Kidney (tissue), 14 donors: ENCODE data around the gene NAA25. TPM values are rescaled to one million over a fixed set of nuclear protein-coding genes. Genes with fewer than 3 reads are reported as not detected.

ENCODE experiments used
- DNase-seq, 5 donors: peaks; one replicate each; pipeline ENCODE4 v3.0.0-alpha.2; 2013 to 2020
- FAIRE-seq: peaks from 2 replicates; lab custom pipeline; 2012; peaks lifted over from hg19 to GRCh38; lab: Jason Lieb, UNC
- H3K27ac ChIP-seq, 2 donors: one replicate each; pipeline ENCODE4 v1.7.0; 2013; ENCODE audit warnings: low read depth in 2 of 2, low read length in 2 of 2, inconsistent platforms in 1 of 2
- H3K27me3 ChIP-seq: one replicate; pipeline ENCODE4 v1.7.1; 2013; ENCODE audit warnings: low read length, inconsistent platforms; ENCODE audit not compliant: control insufficient read depth, insufficient read depth
- H3K36me3 ChIP-seq, 3 donors: one replicate each; pipeline versions ENCODE4 v1.7.0 to v1.7.1; 2013; ENCODE audit warnings: low read length in 3 of 3, control low read depth in 1 of 3, inconsistent platforms in 1 of 3; ENCODE audit not compliant: insufficient read depth in 3 of 3, control insufficient read depth in 2 of 3
- H3K4me1 ChIP-seq, 3 donors: one replicate each; pipeline versions ENCODE4 v1.7.0 to v1.7.1; 2013; ENCODE audit warnings: low read length in 3 of 3, inconsistent platforms in 1 of 3, low read depth in 1 of 3; ENCODE audit not compliant: control insufficient read depth in 2 of 3, insufficient read depth in 2 of 3
- H3K4me3 ChIP-seq, 3 donors: one replicate each; pipeline versions ENCODE4 v1.7.0 to v1.8.1; 2013; ENCODE audit warnings: low read length in 3 of 3, control low read depth in 1 of 3, inconsistent platforms in 1 of 3
- H3K9ac ChIP-seq, 3 donors: one replicate each; pipeline versions ENCODE4 v1.7.0 to v1.7.1; 2013; ENCODE audit warnings: low read length in 3 of 3, control low read depth in 1 of 3, inconsistent platforms in 1 of 3
- H3K9me3 ChIP-seq, 3 donors: one replicate each; pipeline versions ENCODE4 v1.7.0 to v1.7.1; 2013; ENCODE audit warnings: low read length in 3 of 3, control low read depth in 1 of 3, inconsistent platforms in 1 of 3; ENCODE audit not compliant: control insufficient read depth in 2 of 3, insufficient read depth in 1 of 3
- CTCF ChIP-seq: IDR thresholded peaks from 3 replicates; pipeline ENCODE4 v1.5.1; 2012; ENCODE audit warnings: mild to moderate bottlenecking, moderate library complexity, borderline replicate concordance; ENCODE audit not compliant: insufficient read depth; ENCODE audit errors: extremely low read depth
- intact Hi-C: fragments of 100-400 bp; cut with DNase I; formaldehyde crosslinking; loops from one replicate; pipeline ENCODE4 v1.11.1; 2022
- polyA plus RNA-seq: library from polyadenylated mRNA; stranded (reverse); fragments of 350-450 nt; fragmentation: Illumina TruSeq; extraction: RNeasy Lipid Tissue Mini Kit (QIAGEN cat#74804); gene quantifications from one replicate; pipeline ENCODE4 v1.2.3, GENCODE V29; 2014; ENCODE audit warnings: low read depth, low replicate concordance; ENCODE audit not compliant: insufficient read depth
- total RNA-seq: library from RNA; stranded (reverse); fragmentation: NEBNext Ultra II Directional; extraction: Animal tissue kit (Norgen Biotek cat#: 25700); gene quantifications from one replicate; pipeline ENCODE4 v1.2.1, GENCODE V29; 2021
- donor health status: control.
- donor health status: control.
- donor health status: control.
- donor health status: control.
- donor health status: control.
- donor health status: DM: yes; HTN: yes; CAD: no.
- donor health status: Normal renal cell carcinoma (clear cell type).

The NAA25 gene
- total and polyA plus RNA-seq, 2 donors from 2014 or later = 3.2 to 22.8 TPM

- no peak for FAIRE-seq
- no peak overlapping the region for H3K4me3 ChIP-seq
Observed at GRCh38 chr12:111993292-111994150, 115.1 kb downstream of the NAA25 start.

GRCh38 chr12:111992464-111992863, 116.1 kb downstream of the NAA25 start:
- FAIRE-seq = no peak
- no peak for TF ChIP-seq CTCF

More at GRCh38 chr12:111993292-111994150, 115.1 kb downstream of the NAA25 start:
- intact Hi-C loops = no loop called here
- Histone ChIP-seq H3K4me1 (peaks cover 0 to 3% (median 0%) of the 10 kb centered on the region in 3 donors), H3K27me3 (no peaks in the 10 kb centered on the region), H3K9ac (no peak overlapping the region), H3K36me3 (no peaks in the 10 kb centered on the region), H3K27ac (no peak overlapping the region), H3K9me3 (no peaks in the 10 kb centered on the region)
- no peak for DNase-seq
- no peak for TF ChIP-seq CTCF

GRCh38 chr12:111991946-111992345, 116.6 kb downstream of the NAA25 start:
- FAIRE-seq (no peak), DNase-seq (no peak)
- TF ChIP-seq CTCF = no peak
- no peaks in the 10 kb centered on the region for H3K36me3 ChIP-seq
- intact Hi-C loops = no loop called here
- no peaks in the 10 kb centered on the region for H3K27me3 ChIP-seq
- H3K27ac ChIP-seq = no peak overlapping the region
- H3K4me1 ChIP-seq = peaks cover 0 to 3% (median 0%) of the 10 kb centered on the region in 3 donors
- no peak overlapping the region for H3K4me3 ChIP-seq
- H3K9me3 ChIP-seq = no peaks in the 10 kb centered on the region
- H3K9ac ChIP-seq = no peak overlapping the region

More at GRCh38 chr12:111992464-111992863, 116.1 kb downstream of the NAA25 start:
- Histone ChIP-seq H3K4me3 (no peak overlapping the region), H3K4me1 (peaks cover 0 to 3% (median 0%) of the 10 kb centered on the region in 3 donors), H3K9ac (no peak overlapping the region), H3K27me3 (no peaks in the 10 kb centered on the region), H3K9me3 (no peaks in the 10 kb centered on the region), H3K36me3 (no peaks in the 10 kb centered on the region), H3K27ac (no peak overlapping the region)
- intact Hi-C loops = no loop called here
- no peak for DNase-seq
